ENCODE measurements around the gene MYH7.

DNA sequence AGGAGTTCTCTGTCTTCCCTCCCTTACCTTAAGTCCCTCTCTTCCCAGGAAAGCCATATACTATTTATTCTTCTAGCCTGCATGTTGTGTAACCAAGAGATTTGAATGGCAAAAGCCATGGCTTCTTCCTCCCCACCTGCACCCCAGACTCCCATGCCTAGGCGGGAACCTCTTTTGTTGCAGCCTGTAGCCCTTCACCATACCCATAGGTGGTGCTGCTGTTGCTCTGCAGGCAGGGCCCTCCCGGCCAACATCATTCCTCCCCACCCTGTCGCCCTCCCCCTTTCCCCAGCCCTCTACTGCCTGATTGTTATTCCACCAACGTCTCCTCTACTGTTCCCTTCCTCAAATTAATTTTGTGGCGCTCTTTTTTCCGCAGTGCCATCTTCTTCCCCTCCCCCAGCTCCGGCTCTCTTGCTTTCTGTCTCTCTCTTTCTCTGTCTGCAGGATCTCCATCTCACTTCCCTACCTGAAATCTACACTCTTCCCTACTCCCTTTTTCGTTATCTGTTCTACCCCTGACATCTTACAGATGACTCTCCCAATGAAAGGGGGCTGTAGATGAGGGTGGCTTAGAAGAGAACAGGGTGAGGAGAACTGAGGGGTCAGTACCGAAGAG, 47.9 kb upstream of the MYH7 start:
- TF ChIP-seq, protein P1, sequence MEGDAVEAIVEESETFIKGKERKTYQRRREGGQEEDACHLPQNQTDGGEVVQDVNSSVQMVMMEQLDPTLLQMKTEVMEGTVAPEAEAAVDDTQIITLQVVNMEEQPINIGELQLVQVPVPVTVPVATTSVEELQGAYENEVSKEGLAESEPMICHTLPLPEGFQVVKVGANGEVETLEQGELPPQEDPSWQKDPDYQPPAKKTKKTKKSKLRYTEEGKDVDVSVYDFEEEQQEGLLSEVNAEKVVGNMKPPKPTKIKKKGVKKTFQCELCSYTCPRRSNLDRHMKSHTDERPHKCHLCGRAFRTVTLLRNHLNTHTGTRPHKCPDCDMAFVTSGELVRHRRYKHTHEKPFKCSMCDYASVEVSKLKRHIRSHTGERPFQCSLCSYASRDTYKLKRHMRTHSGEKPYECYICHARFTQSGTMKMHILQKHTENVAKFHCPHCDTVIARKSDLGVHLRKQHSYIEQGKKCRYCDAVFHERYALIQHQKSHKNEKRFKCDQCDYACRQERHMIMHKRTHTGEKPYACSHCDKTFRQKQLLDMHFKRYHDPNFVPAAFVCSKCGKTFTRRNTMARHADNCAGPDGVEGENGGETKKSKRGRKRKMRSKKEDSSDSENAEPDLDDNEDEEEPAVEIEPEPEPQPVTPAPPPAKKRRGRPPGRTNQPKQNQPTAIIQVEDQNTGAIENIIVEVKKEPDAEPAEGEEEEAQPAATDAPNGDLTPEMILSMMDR (IDR thresholded peaks at IDR 0.05) = no peak
- no peak for TF ChIP-seq POLR2A (IDR thresholded peaks at IDR 0.05)

Measured in thyroid gland (tissue), 4 donors.